Uterus (tissue), 4 donors: ENCODE results near the gene GPHN. TPM values are rescaled to one million over a fixed set of nuclear protein-coding genes. Genes with fewer than 3 reads are reported as not detected.

Experiments
- DNase-seq, 2 donors: peaks; one replicate each; pipeline ENCODE4 v3.0.0-alpha.2; 2019 to 2020
- H3K27ac ChIP-seq, 2 donors: fragments of 200-600 bp; sonication (generic); 1 replicate in 1 of 2; 2 replicates in 1 of 2; pipeline ENCODE4 v1.5.1; 2016 to 2018
- H3K27me3 ChIP-seq, 2 donors: fragments of 200-600 bp; sonication (generic); one replicate each; pipeline ENCODE4 v1.5.1; 2018 to 2019; ENCODE audit warnings: control low read depth in 1 of 2
- H3K36me3 ChIP-seq, 2 donors: fragments of 200-600 bp; sonication (generic); one replicate each; pipeline ENCODE4 v1.5.1; 2019; ENCODE audit warnings: control low read depth in 1 of 2
- H3K4me1 ChIP-seq, 2 donors: fragments of 200-600 bp; sonication (generic); one replicate each; pipeline ENCODE4 v1.5.1; 2018 to 2019; ENCODE audit warnings: control low read depth in 1 of 2
- H3K4me3 ChIP-seq, 2 donors: fragments of 200-600 bp; sonication (generic); 1 replicate in 1 of 2; 2 replicates in 1 of 2; pipeline ENCODE4 v1.5.1; 2018 to 2019; ENCODE audit warnings: mild to moderate bottlenecking in 1 of 2
- H3K9me3 ChIP-seq, 2 donors: fragments of 200-600 bp; sonication (generic); one replicate each; pipeline ENCODE4 v1.5.1; 2019; ENCODE audit warnings: control low read depth in 1 of 2
- POLR2A ChIP-seq, 2 donors: fragments of 450-650 bp; IDR thresholded peaks; one replicate each; pipeline ENCODE4 v1.6.1; 2016; ENCODE audit warnings: antibody characterized with exemption in 2 of 2, mild to moderate bottlenecking in 1 of 2, moderate library complexity in 1 of 2
- intact Hi-C: fragments of 100-400 bp; cut with DNase I; formaldehyde crosslinking; loops from one replicate; pipeline ENCODE4 v1.15.1; 2023; ENCODE audit warnings: low total_unique reads
- total RNA-seq, 4 donors: library from RNA; depleted of rRNA in 3 of 4; stranded (reverse); fragments of >200 nt in 3 of 4; gene quantifications; one replicate each; pipeline versions ENCODE4 v1.1.0 to v1.2.4, GENCODE V29; 2014 to 2023
- TF ChIP-seq, protein P1 (sequence below), 4 experiments: fragments of 200-600 bp in 2 of 4; fragments of 450-650 bp in 2 of 4; sonication (generic) in 2 of 4; IDR thresholded peaks; one replicate each; pipeline ENCODE4 v1.5.1; 2016 to 2019; ENCODE audit warnings: antibody characterized with exemption in 4 of 4, mild to moderate bottlenecking in 2 of 4, moderate library complexity in 1 of 4
- donor health status: DM: yes; HTN: yes; CAD: no.

GPHN gene
- total RNA-seq, 4 donors from 2014 or later = 14.9 to 42.9 (median 19.1) TPM

DNA sequence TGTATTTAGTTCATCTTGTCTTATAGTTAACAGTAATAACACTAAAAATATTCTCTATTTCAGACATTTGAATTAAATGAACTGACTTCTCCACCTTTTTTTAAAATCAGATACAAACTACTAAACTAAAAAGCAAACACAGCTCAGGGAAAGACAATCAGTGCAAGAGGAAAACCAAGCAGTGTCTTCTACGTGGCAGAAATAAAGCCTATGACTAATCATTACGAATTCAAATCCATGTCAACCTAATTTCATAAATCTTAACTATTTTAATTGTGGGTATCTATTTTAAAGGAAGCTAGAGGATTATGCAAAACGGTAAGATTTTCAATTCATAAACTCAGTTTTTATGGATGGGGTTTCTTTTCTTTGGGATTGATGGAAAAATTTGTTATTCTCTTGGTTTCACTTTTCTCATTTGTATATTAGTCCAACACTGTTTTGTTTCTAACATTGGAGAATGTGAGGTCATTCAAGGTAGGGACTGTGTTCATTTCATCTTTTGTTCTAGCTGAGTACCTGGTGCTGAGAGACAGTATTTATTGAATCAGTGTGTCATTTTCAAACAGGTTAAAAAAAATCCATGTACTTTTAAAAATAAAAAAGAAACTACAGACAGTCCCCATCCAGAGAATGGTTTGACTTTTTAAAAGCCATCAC is 720.5 kb downstream of the GPHN start:
- Histone ChIP-seq H3K36me3 (no peaks in the 10 kb centered on the region), H3K27me3 (no peaks in the 10 kb centered on the region), H3K9me3 (no peaks in the 10 kb centered on the region), H3K4me1 (no peaks in the 10 kb centered on the region), H3K4me3 (no peak overlapping the region), H3K27ac (peak overlapping the region in 1 of 2 donors; percentile 27)
- DNase-seq = no peak
- TF ChIP-seq, protein P1, sequence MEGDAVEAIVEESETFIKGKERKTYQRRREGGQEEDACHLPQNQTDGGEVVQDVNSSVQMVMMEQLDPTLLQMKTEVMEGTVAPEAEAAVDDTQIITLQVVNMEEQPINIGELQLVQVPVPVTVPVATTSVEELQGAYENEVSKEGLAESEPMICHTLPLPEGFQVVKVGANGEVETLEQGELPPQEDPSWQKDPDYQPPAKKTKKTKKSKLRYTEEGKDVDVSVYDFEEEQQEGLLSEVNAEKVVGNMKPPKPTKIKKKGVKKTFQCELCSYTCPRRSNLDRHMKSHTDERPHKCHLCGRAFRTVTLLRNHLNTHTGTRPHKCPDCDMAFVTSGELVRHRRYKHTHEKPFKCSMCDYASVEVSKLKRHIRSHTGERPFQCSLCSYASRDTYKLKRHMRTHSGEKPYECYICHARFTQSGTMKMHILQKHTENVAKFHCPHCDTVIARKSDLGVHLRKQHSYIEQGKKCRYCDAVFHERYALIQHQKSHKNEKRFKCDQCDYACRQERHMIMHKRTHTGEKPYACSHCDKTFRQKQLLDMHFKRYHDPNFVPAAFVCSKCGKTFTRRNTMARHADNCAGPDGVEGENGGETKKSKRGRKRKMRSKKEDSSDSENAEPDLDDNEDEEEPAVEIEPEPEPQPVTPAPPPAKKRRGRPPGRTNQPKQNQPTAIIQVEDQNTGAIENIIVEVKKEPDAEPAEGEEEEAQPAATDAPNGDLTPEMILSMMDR (IDR thresholded peaks at IDR 0.05) = no peak
- no peak for TF ChIP-seq POLR2A (IDR thresholded peaks at IDR 0.05)
- intact Hi-C loops = no loop called here

Other genes starting within 250 kb of the GPHN start
- not detected for gene CCDC196, start 21.8 kb upstream of the GPHN start, total RNA-seq